SK-N-SH (cell line): ENCODE data around the gene ZNRF1. TPM values are rescaled to one million over a fixed set of nuclear protein-coding genes. Genes with fewer than 3 reads are reported as not detected.
"Not testable (repeated sequence)": the region's sequence is repeated elsewhere in the genome, so short reads cannot be mapped to it uniquely, and the experiment has no call there.

Experiments used
- CTCF ChIA-PET: fragments of 300-600, 350-600 bp; formaldehyde crosslinking; extraction: SDS; loops from one replicate; lab custom pipeline; 2021; lab: Yijun Ruan, JAX
- POLR2A ChIA-PET: fragments of 350-600 bp; sonication (Branson Sonifier 250); formaldehyde crosslinking; extraction: SDS; loops from one replicate; lab custom pipeline; 2020; ENCODE audit warnings: antibody characterized with exemption, inconsistent platforms; lab: Yijun Ruan, JAX
- DNase-seq: peaks from one replicate; pipeline ENCODE4 v3.0.0; 2012
- H2AFZ ChIP-seq: fragments of 200-600 bp; sonication (generic); 2 replicates; pipeline ENCODE4 v1.8.1; 2016; ENCODE audit warnings: antibody characterized with exemption, mild to moderate bottlenecking, low read depth
- H3F3A ChIP-seq: fragments of 200-600 bp; sonication (generic); replicated peaks from 2 replicates; pipeline ENCODE3; 2016; ENCODE audit warnings: antibody characterized with exemption, mild to moderate bottlenecking; ENCODE audit not compliant: insufficient read depth
- H3K27ac ChIP-seq, 2 experiments: fragments of 200-500 bp in 1 of 2; fragments of 200-600 bp in 1 of 2; sonication (Bioruptor generic) in 1 of 2; sonication (generic), shearing (Covaris generic) in 1 of 2; 2 replicates each; pipeline versions ENCODE4 v1.5.1 to v1.6.1; 2014 to 2016; ENCODE audit warnings: low read depth in 2 of 2, inconsistent platforms in 1 of 2, low read length in 1 of 2, mild to moderate bottlenecking in 1 of 2, mixed read lengths in 1 of 2
- H3K27me3 ChIP-seq: fragments of 200-600 bp; sonication (generic), shearing (Covaris generic); 2 replicates; pipeline ENCODE4 v1.6.1; 2016; ENCODE audit warnings: mixed run types; ENCODE audit not compliant: insufficient read depth
- H3K36me3 ChIP-seq, 2 experiments: fragments of 200-500 bp in 1 of 2; fragments of 200-600 bp in 1 of 2; sonication (Bioruptor generic) in 1 of 2; sonication (generic) in 1 of 2; replicated peaks in 1 of 2; 2 replicates each; pipeline versions ENCODE3 to v1.5.1; 2014 to 2016; ENCODE audit warnings: low read length in 1 of 2, mild to moderate bottlenecking in 1 of 2; ENCODE audit not compliant: insufficient read depth in 2 of 2, control insufficient read depth in 1 of 2
- H3K4me1 ChIP-seq, 2 experiments: fragments of 200-500 bp in 1 of 2; fragments of 200-600 bp in 1 of 2; sonication (Bioruptor generic) in 1 of 2; sonication (generic), shearing (Covaris generic) in 1 of 2; 2 replicates each; pipeline versions ENCODE4 v1.5.1 to v1.6.1; 2014 to 2016; ENCODE audit warnings: low read depth in 1 of 2, low read length in 1 of 2, mixed run types in 1 of 2; ENCODE audit not compliant: insufficient read depth in 2 of 2, control insufficient read depth in 1 of 2
- H3K4me2 ChIP-seq: fragments of 200-600 bp; sonication (generic), shearing (Covaris generic); 2 replicates; pipeline ENCODE4 v1.6.1; 2017; ENCODE audit warnings: mixed run types
- H3K4me3 ChIP-seq, 2 experiments: fragments of 200-500 bp in 1 of 2; fragments of 200-600 bp in 1 of 2; sonication (Bioruptor generic) in 1 of 2; sonication (generic), shearing (Covaris generic) in 1 of 2; 2 replicates each; pipeline versions ENCODE4 v1.5.1 to v1.8.1; 2014 to 2016; ENCODE audit warnings: low read depth in 2 of 2, inconsistent platforms in 1 of 2, low read length in 1 of 2, mild to moderate bottlenecking in 1 of 2, mixed read lengths in 1 of 2, moderate library complexity in 1 of 2
- H3K79me2 ChIP-seq: fragments of 200-600 bp; sonication (generic); 2 replicates; pipeline ENCODE4 v1.8.1; 2017; ENCODE audit warnings: mild to moderate bottlenecking; ENCODE audit not compliant: insufficient read depth
- H3K9ac ChIP-seq: fragments of 200-600 bp; sonication (generic); 2 replicates; pipeline ENCODE4 v1.6.1; 2017; ENCODE audit warnings: mixed run types
- H3K9me2 ChIP-seq: fragments of 200-600 bp; sonication (generic); 2 replicates; pipeline ENCODE4 v1.6.1; 2017; ENCODE audit warnings: mixed run types
- H3K9me3 ChIP-seq: fragments of 200-600 bp; sonication (generic); 2 replicates; pipeline ENCODE4 v1.6.1; 2017; ENCODE audit warnings: mixed run types, mild to moderate bottlenecking, moderate library complexity
- H4K20me1 ChIP-seq: fragments of 200-600 bp; sonication (generic); 2 replicates; pipeline ENCODE4 v1.6.1; 2017; ENCODE audit warnings: mild to moderate bottlenecking, mixed run types; ENCODE audit not compliant: insufficient read depth
- EZH2phosphoT487 ChIP-seq: fragments of 200-600 bp; sonication (generic); IDR thresholded peaks from 2 replicates; pipeline ENCODE4 v1.6.1; 2017; ENCODE audit warnings: low read depth, mixed run types, mild to moderate bottlenecking, antibody characterized with exemption, moderate library complexity, borderline replicate concordance
- FOXM1 ChIP-seq: IDR thresholded peaks from 2 replicates; pipeline ENCODE4 v1.4.0; 2012; ENCODE audit warnings: low read depth, mild to moderate bottlenecking
- GATA2 ChIP-seq: sonication (generic); formaldehyde crosslinking; IDR thresholded peaks from 2 replicates; pipeline ENCODE4 v1.5.0; 2020; ENCODE audit warnings: mild to moderate bottlenecking, missing genetic modification reagents
- TEAD4 ChIP-seq: IDR thresholded peaks from 2 replicates; pipeline ENCODE4 v1.4.0; 2012; ENCODE audit warnings: mild to moderate bottlenecking, borderline replicate concordance; ENCODE audit not compliant: insufficient read depth
- WGBS: methylation state at CpG from one replicate; pipeline ENCODE4 v1.1.6; 2017; ENCODE audit warnings: low lambda C conversion rate; 5-methylcytosine and 5-hydroxymethylcytosine counted together
- polyA plus RNA-seq, 3 experiments: library from polyadenylated mRNA; depleted of rRNA; stranded (reverse); fragments of >200 nt; gene quantifications; 2 replicates each; pipeline ENCODE4 v1.2.3, GENCODE V29; 2012
- TF ChIP-seq, protein P1 (sequence below): fragments of 150-350 bp; IDR thresholded peaks from 2 replicates; pipeline ENCODE4 v1.6.1; 2017; ENCODE audit warnings: antibody characterized with exemption, low read length, low read depth, borderline replicate concordance
- TF ChIP-seq, protein P2 (sequence below): IDR thresholded peaks from 2 replicates; pipeline ENCODE4 v1.6.1; 2012; ENCODE audit warnings: mild to moderate bottlenecking, low read depth, low read length, moderate library complexity
- TF ChIP-seq, protein P3 (sequence below): IDR thresholded peaks from 2 replicates; pipeline ENCODE4 v1.4.0; 2012; ENCODE audit warnings: low read depth

Gene ZNRF1
- polyA plus RNA-seq, 1 of the 3 experiments (the other 2 are of a cell fraction) = 23.7 TPM

DNA sequence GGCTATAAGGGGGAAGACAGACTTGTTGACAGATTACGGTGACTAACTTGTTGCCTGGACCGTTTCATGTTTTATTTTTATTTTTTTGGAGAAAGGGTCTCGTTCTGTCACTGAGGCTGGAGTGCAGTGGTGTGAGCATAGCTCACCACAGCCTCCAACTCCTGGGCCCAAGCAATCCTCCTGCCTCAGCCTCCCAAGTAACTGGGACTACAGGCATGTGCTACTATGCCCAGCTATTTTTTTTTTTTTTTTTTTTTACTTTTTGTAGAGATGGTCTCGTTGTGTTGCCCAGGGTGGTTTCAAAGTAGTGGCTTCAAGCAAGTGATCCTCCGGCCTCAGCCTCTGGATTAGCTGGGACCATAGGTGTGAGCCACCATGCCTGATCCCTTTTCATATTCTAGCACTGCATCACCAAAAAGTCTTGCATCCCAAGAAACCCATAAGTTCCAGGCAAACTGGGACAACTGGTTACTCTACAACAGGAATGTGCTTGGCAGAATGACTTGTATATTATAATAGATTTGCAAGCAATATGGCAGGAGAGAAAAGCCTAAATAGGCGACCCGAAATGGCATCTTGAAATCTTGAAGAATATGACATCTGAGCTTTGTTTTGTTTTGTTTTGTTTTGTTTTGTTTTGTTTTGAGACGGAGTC, 11.7 kb upstream of the ZNRF1 start:
- H3F3A ChIP-seq = no peaks in the 10 kb centered on the region
- H3K4me3 ChIP-seq = no peak overlapping the region
- ChIA-PET CTCF (interaction anchor here (0.6 to 5.2 kb wide), 3 partner anchors 10 to 768 kb away, joined by 3 to 32 read pairs (median 8); partner anchors contain the start of gene ZNRF1), POLR2A (no interaction called here)
- H3K9me3 ChIP-seq = no peaks in the 10 kb centered on the region
- DNase-seq = no peak
- peaks cover 27% of the 10 kb centered on the region for H3K79me2 ChIP-seq
- H4K20me1 ChIP-seq = peaks cover 5% of the 10 kb centered on the region; the same call in 1 of the 2 replicates
- no peaks in the 10 kb centered on the region for H3K27me3 ChIP-seq
- peaks cover 0 to 11% of the 10 kb centered on the region in 2 experiments; a peak in 1 of 4 replicates for H3K4me1 ChIP-seq
- no peak overlapping the region for H3K27ac ChIP-seq
- H3K4me2 ChIP-seq = no peak overlapping the region
- H3K9me2 ChIP-seq = no peaks in the 10 kb centered on the region
- TF ChIP-seq, protein P1, sequence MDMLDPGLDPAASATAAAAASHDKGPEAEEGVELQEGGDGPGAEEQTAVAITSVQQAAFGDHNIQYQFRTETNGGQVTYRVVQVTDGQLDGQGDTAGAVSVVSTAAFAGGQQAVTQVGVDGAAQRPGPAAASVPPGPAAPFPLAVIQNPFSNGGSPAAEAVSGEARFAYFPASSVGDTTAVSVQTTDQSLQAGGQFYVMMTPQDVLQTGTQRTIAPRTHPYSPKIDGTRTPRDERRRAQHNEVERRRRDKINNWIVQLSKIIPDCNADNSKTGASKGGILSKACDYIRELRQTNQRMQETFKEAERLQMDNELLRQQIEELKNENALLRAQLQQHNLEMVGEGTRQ = no peak
- TF ChIP-seq TEAD4 = no peak
- TF ChIP-seq GATA2 (CRISPR knock-in tag) = no peak
- TF ChIP-seq EZH2phosphoT487 = no peak
- TF ChIP-seq, protein P2, sequence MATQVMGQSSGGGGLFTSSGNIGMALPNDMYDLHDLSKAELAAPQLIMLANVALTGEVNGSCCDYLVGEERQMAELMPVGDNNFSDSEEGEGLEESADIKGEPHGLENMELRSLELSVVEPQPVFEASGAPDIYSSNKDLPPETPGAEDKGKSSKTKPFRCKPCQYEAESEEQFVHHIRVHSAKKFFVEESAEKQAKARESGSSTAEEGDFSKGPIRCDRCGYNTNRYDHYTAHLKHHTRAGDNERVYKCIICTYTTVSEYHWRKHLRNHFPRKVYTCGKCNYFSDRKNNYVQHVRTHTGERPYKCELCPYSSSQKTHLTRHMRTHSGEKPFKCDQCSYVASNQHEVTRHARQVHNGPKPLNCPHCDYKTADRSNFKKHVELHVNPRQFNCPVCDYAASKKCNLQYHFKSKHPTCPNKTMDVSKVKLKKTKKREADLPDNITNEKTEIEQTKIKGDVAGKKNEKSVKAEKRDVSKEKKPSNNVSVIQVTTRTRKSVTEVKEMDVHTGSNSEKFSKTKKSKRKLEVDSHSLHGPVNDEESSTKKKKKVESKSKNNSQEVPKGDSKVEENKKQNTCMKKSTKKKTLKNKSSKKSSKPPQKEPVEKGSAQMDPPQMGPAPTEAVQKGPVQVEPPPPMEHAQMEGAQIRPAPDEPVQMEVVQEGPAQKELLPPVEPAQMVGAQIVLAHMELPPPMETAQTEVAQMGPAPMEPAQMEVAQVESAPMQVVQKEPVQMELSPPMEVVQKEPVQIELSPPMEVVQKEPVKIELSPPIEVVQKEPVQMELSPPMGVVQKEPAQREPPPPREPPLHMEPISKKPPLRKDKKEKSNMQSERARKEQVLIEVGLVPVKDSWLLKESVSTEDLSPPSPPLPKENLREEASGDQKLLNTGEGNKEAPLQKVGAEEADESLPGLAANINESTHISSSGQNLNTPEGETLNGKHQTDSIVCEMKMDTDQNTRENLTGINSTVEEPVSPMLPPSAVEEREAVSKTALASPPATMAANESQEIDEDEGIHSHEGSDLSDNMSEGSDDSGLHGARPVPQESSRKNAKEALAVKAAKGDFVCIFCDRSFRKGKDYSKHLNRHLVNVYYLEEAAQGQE = no peak
- TF ChIP-seq, protein P3, sequence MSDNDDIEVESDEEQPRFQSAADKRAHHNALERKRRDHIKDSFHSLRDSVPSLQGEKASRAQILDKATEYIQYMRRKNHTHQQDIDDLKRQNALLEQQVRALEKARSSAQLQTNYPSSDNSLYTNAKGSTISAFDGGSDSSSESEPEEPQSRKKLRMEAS = no peak
- TF ChIP-seq FOXM1 = no peak
- no peak overlapping the region for H2AFZ ChIP-seq
- 69% methylated on average over 8 of the region's 8 CpGs for WGBS
- H3K9ac ChIP-seq = no peak overlapping the region
- no peaks in the 10 kb centered on the region for H3K36me3 ChIP-seq

DNA sequence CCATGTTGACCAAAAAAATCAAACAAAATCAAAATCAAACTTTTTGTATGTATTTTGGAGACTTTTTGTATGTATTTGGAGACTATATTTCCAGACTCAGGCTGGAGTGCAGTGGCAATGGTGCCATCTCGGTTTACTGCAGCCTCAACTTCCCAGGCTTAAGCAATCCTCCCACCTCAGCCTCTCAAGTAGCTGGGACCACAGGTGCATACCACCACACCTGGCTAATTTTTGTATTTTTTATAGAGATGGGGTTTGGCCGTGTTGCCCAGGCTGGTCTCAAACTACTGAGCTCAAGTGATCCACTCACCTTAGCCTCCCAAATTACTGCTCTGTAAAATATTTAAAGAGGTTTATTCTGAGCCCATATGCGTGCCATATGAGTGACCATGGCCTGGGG, 9.0 kb upstream of the ZNRF1 start:
- H4K20me1 ChIP-seq, H3K4me3 ChIP-seq, H2AFZ ChIP-seq, H3K4me1 ChIP-seq, H3K9me3 ChIP-seq, H3F3A ChIP-seq, H3K27me3 ChIP-seq, H3K79me2 ChIP-seq, H3K4me2 ChIP-seq, H3K9ac ChIP-seq, DNase-seq, POLR2A ChIA-PET, H3K36me3 ChIP-seq, H3K9me2 ChIP-seq, H3K27ac ChIP-seq: not testable (repeated sequence)
- WGBS = 73% methylated on average over 3 of the region's 3 CpGs
- CTCF ChIA-PET = interaction anchor here (1.0 to 5.2 kb wide), 2 partner anchors 8 to 121 kb away, joined by 3 to 32 read pairs; partner anchors contain the start of gene ZNRF1
